Hair follicle dermal papilla cell (primary cell): ENCODE measurements around the gene PRTG. TPM values are rescaled to one million over a fixed set of nuclear protein-coding genes. Genes with fewer than 3 reads are reported as not detected.

Experiments used
- small RNA-seq: library from RNA; depleted of rRNA; stranded (forward); fragments of <200 nt; gene quantifications from one replicate; pipeline ENCODE3, GENCODE V24; 2012
- total RNA-seq: library from RNA; depleted of rRNA; stranded (reverse); fragments of >200 nt; gene quantifications from 2 replicates; pipeline ENCODE4 v1.2.3, GENCODE V29; 2012

Gene PRTG
- 0.49 and 1.9 TPM in 2 replicates for total RNA-seq

DNA sequence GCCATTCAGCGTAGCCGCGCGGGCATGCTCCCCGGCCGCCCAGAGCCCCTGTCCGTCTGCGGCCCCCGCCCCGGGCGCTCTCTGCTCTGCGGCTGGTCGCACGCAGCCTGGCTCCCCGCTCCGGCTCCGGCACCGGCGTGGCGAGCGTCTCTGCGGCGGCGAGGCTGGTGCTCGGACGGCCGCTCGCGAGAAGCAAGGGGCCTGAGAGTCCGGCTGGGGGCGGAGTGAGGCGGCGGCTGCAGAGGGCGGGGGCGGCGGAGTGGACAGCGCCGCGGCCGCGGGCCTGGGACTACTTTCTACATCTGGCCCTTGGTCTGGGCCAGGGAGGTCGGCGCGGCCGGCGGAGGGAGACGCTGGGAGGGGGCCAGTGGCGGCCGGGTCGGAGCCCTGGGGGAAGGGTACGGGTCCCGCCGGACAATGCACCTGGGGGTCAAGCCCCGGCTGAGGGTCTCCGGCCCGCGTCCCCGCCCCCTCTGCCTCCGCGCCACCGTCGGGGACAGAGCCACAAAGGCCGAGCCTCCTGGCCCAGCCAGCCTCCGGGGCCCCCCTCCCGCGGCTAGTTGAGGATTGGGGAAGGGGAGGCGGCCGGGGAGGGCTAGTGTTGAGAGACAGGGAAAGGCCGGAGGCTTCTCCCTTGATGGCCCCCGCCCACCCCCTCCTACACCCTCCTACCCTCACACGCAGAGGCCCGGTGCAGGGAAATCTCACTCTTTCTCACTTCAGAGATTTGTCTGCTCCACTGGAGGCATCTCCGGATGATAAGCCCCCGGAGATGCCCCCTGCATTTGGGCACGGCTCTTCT, at the start of gene PRTG:
Gene PRTG (minus strand): TSS at position 226 of the 802 bp plus-strand sequence. CDS start 221 bp downstream, at position 5.

DNA sequence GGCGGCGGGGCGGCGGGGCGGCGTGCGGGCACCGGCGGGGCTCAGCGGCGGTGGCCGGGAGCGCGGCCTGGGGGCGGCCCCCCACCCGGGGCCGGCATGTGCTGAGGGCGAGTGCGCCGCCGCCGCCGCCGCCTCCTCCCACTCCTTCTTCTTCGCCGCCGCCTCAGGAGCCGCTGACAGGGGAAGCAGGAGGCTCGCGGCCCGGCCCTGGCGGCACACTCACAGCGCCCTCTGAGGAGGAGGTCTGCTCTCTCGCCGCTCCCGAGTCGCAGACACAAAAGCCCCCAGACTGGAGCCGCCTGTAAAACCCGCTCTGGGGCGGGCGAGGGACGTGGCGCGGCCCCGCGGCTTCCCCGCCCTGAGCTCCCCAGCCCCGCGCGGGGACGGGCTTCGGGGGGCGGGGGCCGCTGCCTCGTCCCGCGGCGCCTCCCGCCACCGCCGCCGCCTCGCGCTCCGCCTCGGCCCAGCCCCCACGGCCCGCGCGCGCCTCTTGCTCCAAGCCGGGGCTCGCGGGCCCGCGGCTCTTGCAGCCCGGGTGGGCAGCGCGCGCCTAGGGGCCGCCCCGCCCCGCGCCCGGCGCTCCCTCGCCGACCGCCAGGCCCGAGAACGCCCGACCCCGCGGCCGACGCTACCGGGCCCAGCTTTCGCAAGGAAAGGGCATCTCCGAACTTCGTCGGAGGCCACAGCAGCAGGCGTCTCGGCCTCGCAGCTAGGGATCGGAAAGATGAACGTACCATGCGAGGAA, 154.7 kb downstream of the PRTG start, which contains the start of gene PYGO1:
Gene PYGO1 (minus strand): TSS at position 276 of the 745 bp plus-strand sequence. CDS start 462 bp downstream, outside the sequence.

Small RNA genes within 50 kb of the gene (small RNA-seq; reads per million reads assigned to genes)
- not detected for gene AC009997.1

Other genes with a start within 250 kb of the PRTG start
- gene DNAAF4, start 234.9 kb downstream of the PRTG start, total RNA-seq = 2.2 and 2.9 TPM in 2 replicates
- gene PYGO1, start 154.8 kb downstream of the PRTG start, total RNA-seq = 11.7 and 15.9 TPM in 2 replicates